GM19035 (cell line): ENCODE data around the gene MYLIP.

Experiments
- ATAC-seq: cut with Tn5 transposase; IDR thresholded peaks from one replicate; pipeline ENCODE4 v1.9.1; 2021; ENCODE audit not compliant: unreplicated experiment

Gene MYLIP

GRCh38 chr6:16137451-16137801 lies 8.5 kb downstream of the MYLIP start:
- no peak for ATAC-seq

GRCh38 chr6:16139556-16139955 lies 10.7 kb downstream of the MYLIP start:
- ATAC-seq: no peak

- no peak for ATAC-seq
Observed at GRCh38 chr6:16140607-16141006, 11.7 kb downstream of the MYLIP start.

GRCh38 chr6:16141514-16141913 lies 12.6 kb downstream of the MYLIP start:
- no peak for ATAC-seq

- ATAC-seq: no peak
Observed at GRCh38 chr6:16145038-16145437, 16.2 kb downstream of the MYLIP start.

- ATAC-seq: no peak
Observed at GRCh38 chr6:16146028-16146427, 17.1 kb downstream of the MYLIP start.

GRCh38 chr6:16146527-16146955 lies 17.7 kb downstream of the MYLIP start:
- ATAC-seq: no peak

- no peak for ATAC-seq
Observed at GRCh38 chr6:16148498-16148897, 19.6 kb downstream of the MYLIP start.

GRCh38 chr6:16149305-16149704 lies 20.4 kb downstream of the MYLIP start:
- ATAC-seq: no peak

- no peak for ATAC-seq
Observed at GRCh38 chr6:16150098-16150497, 21.2 kb downstream of the MYLIP start.

GRCh38 chr6:16153211-16153820 lies 24.4 kb downstream of the MYLIP start:
- no peak for ATAC-seq

- no peak for ATAC-seq
Observed at GRCh38 chr6:16154904-16155303, 26.0 kb downstream of the MYLIP start.

- ATAC-seq: no peak
Observed at GRCh38 chr6:16157492-16157891, 28.6 kb downstream of the MYLIP start.

- ATAC-seq: no peak
Observed at GRCh38 chr6:16157909-16158308, 29.0 kb downstream of the MYLIP start.

GRCh38 chr6:16158943-16159557 lies 30.2 kb downstream of the MYLIP start:
- no peak for ATAC-seq

- ATAC-seq: no peak
Observed at GRCh38 chr6:16160794-16161193, 31.9 kb downstream of the MYLIP start.

- ATAC-seq: no peak
Observed at GRCh38 chr6:16162003-16162402, 33.1 kb downstream of the MYLIP start.

- ATAC-seq: no peak
Observed at GRCh38 chr6:16163066-16163465, 34.2 kb downstream of the MYLIP start.

GRCh38 chr6:16163535-16164300 lies 34.8 kb downstream of the MYLIP start:
- no peak for ATAC-seq

- ATAC-seq: no peak
Observed at GRCh38 chr6:16165641-16166040, 36.8 kb downstream of the MYLIP start.

- ATAC-seq: no peak
Observed at GRCh38 chr6:16166871-16167608, 38.2 kb downstream of the MYLIP start.

GRCh38 chr6:16168121-16168520 lies 39.2 kb downstream of the MYLIP start:
- no peak for ATAC-seq
